GM18498 (cell line): Measurements from ENCODE around the gene EVI2A.

Source experiments
- ATAC-seq: cut with Tn5 transposase; IDR thresholded peaks from one replicate; pipeline ENCODE4 v1.9.1; 2021; ENCODE audit warnings: mild to moderate bottlenecking, moderate library complexity; ENCODE audit not compliant: unreplicated experiment

The EVI2A gene

GRCh38 chr17:31279401-31279800 lies 42.0 kb downstream of the EVI2A start:
- no peak for ATAC-seq

GRCh38 chr17:31275116-31275515 lies 46.3 kb downstream of the EVI2A start:
- ATAC-seq: no peak

GRCh38 chr17:31274252-31274651 lies 47.2 kb downstream of the EVI2A start:
- ATAC-seq: no peak

- ATAC-seq: no peak
Observed at GRCh38 chr17:31273516-31273915, 47.9 kb downstream of the EVI2A start.

GRCh38 chr17:31272803-31273202 lies 48.6 kb downstream of the EVI2A start:
- ATAC-seq: no peak

- ATAC-seq: no peak
Observed at GRCh38 chr17:31272236-31272635, 49.2 kb downstream of the EVI2A start.

GRCh38 chr17:31269578-31269983 lies 51.8 kb downstream of the EVI2A start:
- ATAC-seq: no peak

GRCh38 chr17:31269036-31269577 lies 52.3 kb downstream of the EVI2A start:
- ATAC-seq: no peak
